GM21447 (cell line): Measurements from ENCODE around the gene RYR3.

Experiments used
- ATAC-seq: cut with Tn5 transposase; IDR thresholded peaks from one replicate; pipeline ENCODE4 v1.9.1; 2021; ENCODE audit not compliant: unreplicated experiment

RYR3 gene

GRCh38 chr15:33448151-33448550, 137.4 kb downstream of the RYR3 start:
- no peak for ATAC-seq

GRCh38 chr15:33448961-33449606, 138.3 kb downstream of the RYR3 start:
- ATAC-seq, result no peak

- ATAC-seq, result no peak
Measured at GRCh38 chr15:33449810-33450209, 139.0 kb downstream of the RYR3 start.

GRCh38 chr15:33451385-33451784, 140.6 kb downstream of the RYR3 start:
- no peak for ATAC-seq

- no peak for ATAC-seq
Measured at GRCh38 chr15:33453761-33454160, 143.0 kb downstream of the RYR3 start.

- ATAC-seq, result no peak
Measured at GRCh38 chr15:33454346-33454745, 143.6 kb downstream of the RYR3 start.

GRCh38 chr15:33454996-33455395, 144.2 kb downstream of the RYR3 start:
- ATAC-seq, result no peak

GRCh38 chr15:33458421-33458820, 147.7 kb downstream of the RYR3 start:
- no peak for ATAC-seq

GRCh38 chr15:33460166-33460805, 149.5 kb downstream of the RYR3 start:
- ATAC-seq, result no peak

- no peak for ATAC-seq
Measured at GRCh38 chr15:33461671-33462070, 150.9 kb downstream of the RYR3 start.

- no peak for ATAC-seq
Measured at GRCh38 chr15:33467146-33467815, 156.5 kb downstream of the RYR3 start.

GRCh38 chr15:33467816-33468163, 157.0 kb downstream of the RYR3 start:
- ATAC-seq, result no peak

GRCh38 chr15:33468740-33469139, 158.0 kb downstream of the RYR3 start:
- ATAC-seq, result no peak

- ATAC-seq, result no peak
Measured at GRCh38 chr15:33473005-33473404, 162.2 kb downstream of the RYR3 start.

GRCh38 chr15:33473714-33474113, 162.9 kb downstream of the RYR3 start:
- ATAC-seq, result no peak

- ATAC-seq, result no peak
Measured at GRCh38 chr15:33476076-33476475, 165.3 kb downstream of the RYR3 start.

GRCh38 chr15:33476908-33477307, 166.1 kb downstream of the RYR3 start:
- ATAC-seq, result no peak

- no peak for ATAC-seq
Measured at GRCh38 chr15:33489335-33489734, 178.6 kb downstream of the RYR3 start.

- no peak for ATAC-seq
Measured at GRCh38 chr15:33490703-33491102, 179.9 kb downstream of the RYR3 start.

GRCh38 chr15:33492434-33493052, 181.8 kb downstream of the RYR3 start:
- no peak for ATAC-seq

GRCh38 chr15:33494306-33494705, 183.5 kb downstream of the RYR3 start:
- no peak for ATAC-seq
